Hindlimb muscle (tissue), 1 donor: ENCODE measurements around the gene NFIC. TPM values are rescaled to one million over a fixed set of nuclear protein-coding genes. Genes with fewer than 3 reads are reported as not detected.

ENCODE experiments used
- DNase-seq: peaks from one replicate; pipeline ENCODE4 v3.0.0-alpha.2; 2013
- polyA plus RNA-seq: library from polyadenylated mRNA; unstranded; fragments of 120-200 nt; gene quantifications from one replicate; pipeline ENCODE4 v1.2.1, GENCODE V29; 2013; ENCODE audit not compliant: insufficient read length

Gene NFIC
- polyA plus RNA-seq, 1 donor, result 51.4 TPM

GRCh38 chr19:3470500-3471128 is 104.2 kb downstream of the NFIC start:
- DNase-seq, result no peak

GRCh38 chr19:3471954-3472655 is 105.7 kb downstream of the NFIC start:
- no peak for DNase-seq

DNA sequence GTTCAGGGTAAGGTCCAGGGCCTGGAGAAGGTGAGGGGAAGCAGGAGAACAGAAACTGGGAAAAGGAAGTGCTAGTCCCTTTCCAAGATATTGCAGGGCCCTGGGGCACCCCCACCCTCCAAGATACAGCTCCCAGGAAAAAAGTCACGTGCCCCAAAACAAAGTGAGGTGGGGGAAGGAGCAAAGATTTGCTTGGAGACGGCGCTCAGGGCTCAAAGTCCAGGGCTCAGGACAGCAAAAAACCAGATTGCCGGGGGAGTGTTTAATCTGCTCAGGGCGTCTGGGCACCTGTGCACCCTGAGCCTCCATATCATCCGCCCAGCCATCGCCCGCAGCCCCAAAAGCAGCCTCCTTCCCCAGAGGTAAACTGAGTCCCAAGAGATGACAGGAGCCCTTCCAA is 107.6 kb downstream of the NFIC start:
- no peak for DNase-seq

GRCh38 chr19:3474614-3475013 is 108.2 kb downstream of the NFIC start:
- DNase-seq, result no peak

- no peak for DNase-seq
Measured at GRCh38 chr19:3475449-3475848, 109.1 kb downstream of the NFIC start.

- no peak for DNase-seq
Measured at GRCh38 chr19:3476830-3477229, 110.4 kb downstream of the NFIC start.

GRCh38 chr19:3477506-3477905 is 111.1 kb downstream of the NFIC start:
- DNase-seq, result no peak

DNA sequence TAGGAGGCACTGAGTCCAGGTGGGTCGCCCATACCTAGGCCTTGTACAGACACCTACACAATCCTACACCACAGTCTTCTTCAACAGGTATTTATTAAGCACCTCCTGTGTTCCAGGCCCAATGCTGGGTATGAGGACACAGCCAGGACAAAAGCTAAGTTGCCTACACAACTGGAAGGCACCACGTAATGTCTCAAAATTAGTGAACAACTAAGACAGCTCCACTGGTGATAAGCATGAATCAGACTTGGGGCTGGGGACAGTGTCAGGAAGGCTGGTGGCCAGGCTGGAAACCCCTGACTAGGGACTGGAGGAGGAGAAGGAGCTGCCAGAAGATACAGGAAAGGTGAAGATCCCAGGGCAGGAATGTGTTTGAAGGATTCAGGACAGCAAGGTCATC is 111.6 kb downstream of the NFIC start:
- DNase-seq, result no peak

DNA sequence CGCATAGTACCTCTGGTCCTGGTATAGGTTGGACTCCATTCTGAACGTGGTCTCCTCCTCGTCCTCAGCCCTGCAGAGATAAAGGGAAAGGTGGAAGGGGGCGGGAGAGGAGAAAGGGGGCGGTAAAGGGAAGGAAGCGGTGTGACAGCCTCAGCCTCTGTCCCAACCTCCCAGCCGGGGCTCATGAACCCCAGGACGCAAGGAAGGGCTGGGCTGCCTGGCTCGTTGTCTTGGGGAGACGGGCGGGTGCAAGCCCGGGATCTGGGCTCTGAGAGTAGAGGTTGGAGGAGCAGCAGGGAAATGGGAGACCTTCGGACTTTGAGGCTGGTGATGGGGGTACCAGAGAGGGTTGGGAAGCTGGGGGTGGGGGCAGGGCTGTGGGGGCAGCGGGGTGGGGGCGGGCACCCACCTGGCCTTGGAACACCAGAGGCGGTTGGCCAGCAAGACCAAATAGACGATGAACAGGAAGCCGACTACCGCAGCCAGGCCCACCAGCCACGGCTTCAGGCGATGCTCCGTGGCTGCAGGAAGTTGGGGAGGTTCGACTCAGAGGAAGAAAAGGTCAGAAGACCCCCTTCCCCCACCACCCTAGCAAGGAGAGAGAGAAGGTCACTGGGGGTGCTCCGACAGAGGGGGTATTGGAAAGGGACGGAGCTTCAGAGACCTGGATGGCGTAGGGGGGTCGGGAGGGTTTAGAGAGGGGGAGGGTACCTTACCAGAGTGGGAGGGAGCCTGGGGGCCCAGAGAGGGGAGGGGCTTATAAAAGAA is 112.2 kb downstream of the NFIC start:
- DNase-seq, result no peak

- DNase-seq, result no peak
Measured at GRCh38 chr19:3479177-3479833, 112.9 kb downstream of the NFIC start.

- no peak for DNase-seq
Measured at GRCh38 chr19:3479834-3480215, 113.4 kb downstream of the NFIC start.

DNA sequence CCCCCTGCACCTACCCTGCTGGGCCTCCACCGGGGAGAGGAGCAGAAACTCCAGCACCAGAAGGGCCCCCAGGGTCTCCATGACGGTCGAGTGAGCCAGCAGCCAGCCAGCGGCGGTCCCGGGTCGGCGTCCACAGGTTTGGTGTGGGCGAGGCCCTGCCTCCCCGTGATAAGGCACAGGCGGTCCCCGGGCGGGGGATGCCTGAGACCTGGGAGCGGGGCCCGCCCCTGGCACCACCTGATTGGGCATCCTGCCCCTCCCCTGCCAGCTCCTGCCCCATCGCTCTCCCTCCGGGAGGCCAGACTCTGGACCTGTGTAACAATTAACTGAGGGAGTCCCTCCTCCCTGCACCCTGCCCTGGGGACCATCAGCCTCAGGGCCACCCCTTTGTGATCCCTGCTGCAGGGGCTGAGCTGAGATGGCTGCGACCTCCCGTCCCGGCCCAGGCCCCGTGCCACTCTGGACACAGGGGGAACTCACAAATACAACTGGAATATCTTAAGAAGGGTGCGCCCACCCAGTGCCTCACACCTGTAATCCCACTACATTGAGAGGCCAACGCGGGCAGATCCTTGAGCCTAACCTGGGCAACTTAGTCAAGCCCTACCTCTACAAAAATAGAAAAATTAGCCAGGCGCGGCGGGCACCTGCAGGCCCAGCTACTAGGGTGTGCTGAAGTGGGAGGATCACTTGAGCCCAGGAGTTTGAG is 114.2 kb downstream of the NFIC start, which contains the start of gene SMIM24:
TSS of gene SMIM24 (minus strand) at position 143 of the 709 bp plus-strand sequence. CDS start at position 81, 62 bp downstream.
- DNase-seq, result no peak

GRCh38 chr19:3481241-3482090 is 115.1 kb downstream of the NFIC start:
- no peak for DNase-seq

DNA sequence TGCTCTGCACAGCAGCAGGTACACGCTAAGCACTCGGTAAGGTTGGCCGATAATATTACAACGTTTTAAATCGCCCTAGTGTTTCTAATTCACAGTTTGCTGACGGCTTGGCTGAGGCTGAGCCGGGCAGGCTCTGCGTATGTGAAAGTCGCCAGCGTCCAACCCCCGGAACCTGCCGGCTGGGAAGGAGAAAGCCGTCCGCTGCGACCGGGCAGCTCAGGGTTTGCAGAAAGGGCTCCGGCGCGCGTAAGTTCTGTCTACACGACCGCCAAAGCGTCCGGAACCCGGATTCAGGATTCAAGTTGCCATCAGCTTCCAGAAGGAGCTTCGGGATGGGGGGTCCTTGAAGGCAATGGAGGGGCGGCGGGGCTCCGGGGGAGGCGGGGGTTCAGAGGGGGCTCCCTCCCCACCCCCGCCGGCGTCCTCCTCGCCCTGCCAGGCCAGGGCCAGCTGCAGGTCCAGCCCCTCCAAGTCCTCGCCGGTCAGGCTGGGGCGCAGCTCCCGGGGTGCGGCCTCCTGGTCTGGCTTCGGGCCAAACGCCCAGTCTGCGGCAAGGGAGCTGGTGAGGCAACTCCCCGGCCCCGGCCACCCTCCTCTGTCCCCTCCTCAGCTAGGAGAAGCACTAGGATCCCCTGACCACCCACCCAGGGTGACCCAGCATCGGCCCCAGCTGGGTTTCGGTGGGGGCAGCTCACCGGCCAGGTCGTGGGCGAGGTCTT is 116.3 kb downstream of the NFIC start:
- no peak for DNase-seq

DNA sequence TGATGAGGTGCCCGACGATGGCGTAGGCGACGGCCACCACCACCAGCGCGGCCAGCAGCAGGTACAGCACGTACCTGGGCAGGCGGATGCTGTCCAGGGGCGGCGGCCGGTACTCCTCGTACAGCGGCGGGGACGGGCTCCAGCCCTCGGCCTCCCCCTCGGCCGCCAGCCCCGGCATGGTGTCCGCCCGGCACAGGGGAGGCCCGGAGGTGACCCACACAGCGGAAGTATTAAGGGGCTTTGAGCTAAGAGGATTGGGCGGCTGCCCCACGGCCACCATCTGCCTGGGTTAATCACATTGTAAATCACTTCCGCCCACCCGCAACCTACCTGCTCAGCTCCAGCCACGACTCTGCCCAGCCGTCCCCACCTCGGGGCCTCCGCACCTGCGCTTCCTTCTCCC is 116.8 kb downstream of the NFIC start, which contains the start of gene SMIM44:
TSS of gene SMIM44 (minus strand) at position 216 of the 403 bp plus-strand sequence. CDS start at position 178, 38 bp downstream.
- no peak for DNase-seq

GRCh38 chr19:3491396-3492119 is 125.2 kb downstream of the NFIC start:
- DNase-seq, result no peak

GRCh38 chr19:3492131-3492839 is 125.9 kb downstream of the NFIC start:
- DNase-seq, result no peak

GRCh38 chr19:3492919-3493318 is 126.5 kb downstream of the NFIC start:
- DNase-seq, result no peak

- no peak for DNase-seq
Measured at GRCh38 chr19:3493651-3494050, 127.3 kb downstream of the NFIC start.
